Heart right ventricle (tissue), 16 donors: ENCODE results near the gene XPNPEP1. TPM values are rescaled to one million over a fixed set of nuclear protein-coding genes. Genes with fewer than 3 reads are reported as not detected.
A peak's percentile ranks its signal among the peaks of the same experiment; 100 is the strongest.

Source experiments
- ATAC-seq, 8 donors: fragments of 200-7000 bp; cut with Tn5 transposase; one replicate each; pipeline ENCODE4 v1.9.1; 2020; ENCODE audit warnings: mild to moderate bottlenecking in 8 of 8, moderate library complexity in 8 of 8, moderate number of reproducible peaks in 1 of 8
- DNase-seq, 2 donors: peaks; one replicate each; pipeline ENCODE4 v3.0.0-alpha.2; 2020
- H3K27ac ChIP-seq, 10 donors: fragments of 200-600 bp; sonication (generic) in 2 of 10; one replicate each; pipeline versions ENCODE4 v1.5.0 to v1.8.0; 2020 to 2022; ENCODE audit warnings: mild to moderate bottlenecking in 3 of 10
- H3K27me3 ChIP-seq, 7 donors: fragments of 200-600 bp; one replicate each; pipeline ENCODE4 v1.8.0; 2021 to 2022; ENCODE audit warnings: mild to moderate bottlenecking in 2 of 7
- H3K36me3 ChIP-seq, 9 donors: fragments of 200-600 bp; sonication (generic) in 1 of 9; one replicate each; pipeline versions ENCODE4 v1.5.0 to v1.8.0; 2020 to 2022; ENCODE audit warnings: mild to moderate bottlenecking in 2 of 9
- H3K4me1 ChIP-seq, 9 donors: fragments of 200-600 bp; sonication (generic) in 1 of 9; one replicate each; pipeline versions ENCODE4 v1.5.0 to v1.8.0; 2020 to 2022; ENCODE audit warnings: mild to moderate bottlenecking in 4 of 9
- H3K4me3 ChIP-seq, 10 donors: fragments of 200-600 bp; sonication (generic) in 2 of 10; one replicate each; pipeline versions ENCODE4 v1.5.0 to v1.8.0; 2020 to 2022; ENCODE audit warnings: mild to moderate bottlenecking in 7 of 10, moderate library complexity in 2 of 10
- H3K9me3 ChIP-seq, 11 donors: fragments of 200-600 bp in 10 of 11; sonication (generic) in 2 of 11; one replicate each; pipeline versions ENCODE4 v1.5.0 to v1.8.0; 2013 to 2022; ENCODE audit warnings: mild to moderate bottlenecking in 2 of 11, control low read depth in 1 of 11, moderate library complexity in 1 of 11
- CTCF ChIP-seq, 9 donors: fragments of 200-600 bp; sonication (generic) in 2 of 9; IDR thresholded peaks; one replicate each; pipeline versions ENCODE4 v1.5.0 to v1.8.0; 2021 to 2022; ENCODE audit warnings: antibody characterized with exemption in 9 of 9, mild to moderate bottlenecking in 5 of 9, moderate library complexity in 1 of 9
- WGBS, 2 donors: extraction: QIAGEN DNeasy Blood & Tissue Kit; methylation state at CpG; one replicate each; pipeline ENCODE4 v1.1.7; 2013; ENCODE audit warnings: inconsistent platforms in 1 of 2; 5-methylcytosine and 5-hydroxymethylcytosine counted together
- intact Hi-C, 10 donors: fragments of 100-400 bp; cut with DNase I; formaldehyde crosslinking; loops; one replicate each; pipeline versions ENCODE4 v1.11.1 to v1.14.2; 2022
- polyA plus RNA-seq, 2 donors: library from polyadenylated mRNA; stranded (reverse); fragments of 200-250 nt; gene quantifications; one replicate each; pipeline ENCODE4 v1.2.3, GENCODE V29; 2013
- total RNA-seq, 10 donors: library from RNA; stranded (reverse); fragmentation: NEBNext Ultra II Directional in 3 of 10; extraction: Animal tissue kit (Norgen Biotek cat#: 25700) in 3 of 10; gene quantifications; one replicate each; pipeline versions ENCODE4 v1.2.1 to v1.2.4, GENCODE V29; 2021 to 2023
- donor health status: Arrhythmogenic right ventricular cardiomyopathy.
- donor health status: ischemic (EF 13 %, LVEDD 7.1; RV severe dilation, severe dysfunction).
- donor health status: healthy with polysubstance abuse.
- donor health status: DM: no; HTN: yes; CAD: no.
- donor health status: DM: no; HTN: no; CAD: no.
- donor health status: ischemic (EF 25% LVEDD 6.9; RV normal size, moderate dysfunction).
- donor health status: ischemic (EF 25% LVEDD 5.7; RV mildly dilated, moderate dysfunction).
- donor health status: healthy.
- donor health status: DM: yes; HTN: yes; CAD: no.
- donor health status: Ischemic cardiomyopathy.
- donor health status: ischemic (EF 35%, LVEDD 5.7; RV mildly dilated, moderate dysfunction).
- donor health status: nonischemic (EF 11% LVEDD 7.7; RV severe dilation, severe dysfunction).
- donor health status: DM: yes; HTN: yes; CAD: no.
- donor health status: PGD.
- donor health status: ischemic (EF 29% LVEDD 5.4; RV normal size, mild dysfunction).
- donor health status: nonischemic (EF 23%, LVEDD 6.1; RV moderate dilation, normal function).

The XPNPEP1 gene
- total and polyA plus RNA-seq, 12 donors, result 15.9 to 51.6 (median 42.4) TPM

GRCh38 chr10:109875828-109876821 is 47.2 kb downstream of the XPNPEP1 start:
- WGBS, 2 donors, result 82 to 88% methylated on average over 8 of the region's 8 CpGs
- Histone ChIP-seq H3K9me3 (no peaks in the 10 kb centered on the region), H3K4me3 (no peak overlapping the region), H3K27me3 (no peaks in the 10 kb centered on the region), H3K27ac (peak overlapping the region in 7 of 10 donors; percentile 34 to 78 (median 56)), H3K4me1 (peaks cover 0 to 12% (median 0%) of the 10 kb centered on the region in 9 donors), H3K36me3 (peaks cover 0 to 100% (median 55%) of the 10 kb centered on the region in 9 donors)
- ATAC-seq (peak in 2 of 8 donors; percentile 25 to 43), DNase-seq (no peak)
- TF ChIP-seq CTCF (IDR thresholded peaks at IDR 0.05), result no peak
- intact Hi-C loops, result no loop called here

- DNase-seq, result no peak
- peaks cover 0 to 9% (median 0%) of the 10 kb centered on the region in 9 donors for H3K4me1 ChIP-seq
- no peak overlapping the region for H3K4me3 ChIP-seq
- intact Hi-C loops, result no loop called here
- no peaks in the 10 kb centered on the region for H3K9me3 ChIP-seq
- ATAC-seq, result peak; percentile 48 to 84 (median 78)
- TF ChIP-seq CTCF (IDR thresholded peaks at IDR 0.05), result no peak
- peak overlapping the region in 5 of 10 donors; percentile 52 to 78 (median 60) for H3K27ac ChIP-seq
- 78% methylated on average over 7 of the region's 7 CpGs for WGBS, 2 donors
- H3K36me3 ChIP-seq, result peaks cover 0 to 100% (median 50%) of the 10 kb centered on the region in 9 donors
- no peaks in the 10 kb centered on the region for H3K27me3 ChIP-seq
Observed at GRCh38 chr10:109875151-109875568, 48.2 kb downstream of the XPNPEP1 start.

- Histone ChIP-seq H3K27ac (no peak overlapping the region), H3K4me3 (no peak overlapping the region), H3K4me1 (peaks cover 0 to 17% (median 6%) of the 10 kb centered on the region in 9 donors), H3K9me3 (no peaks in the 10 kb centered on the region), H3K36me3 (peaks cover 0 to 100% (median 54%) of the 10 kb centered on the region in 9 donors), H3K27me3 (no peaks in the 10 kb centered on the region)
- intact Hi-C loops, result no loop called here
- DNase-seq, result no peak
- ATAC-seq, result no peak
- no peak for TF ChIP-seq CTCF (IDR thresholded peaks at IDR 0.05)
- WGBS, 2 donors, result 93 to 98% methylated on average over 4 of the region's 4 CpGs
Observed at GRCh38 chr10:109871476-109871875, 51.8 kb downstream of the XPNPEP1 start.

- Histone ChIP-seq H3K9me3 (peaks cover 0 to 21% (median 8%) of the 10 kb centered on the region in 11 donors), H3K36me3 (peaks cover 0 to 100% (median 65%) of the 10 kb centered on the region in 9 donors), H3K27me3 (no peaks in the 10 kb centered on the region), H3K4me1 (peaks cover 0 to 12% (median 6%) of the 10 kb centered on the region in 9 donors), H3K4me3 (no peak overlapping the region), H3K27ac (peak overlapping the region in 1 of 10 donors; percentile 2)
- WGBS, 2 donors, result 78 to 83% methylated on average over 4 of the region's 4 CpGs
- DNase-seq (no peak), ATAC-seq (peak in 2 of 8 donors; percentile 6 to 20)
- no peak for TF ChIP-seq CTCF (IDR thresholded peaks at IDR 0.05)
- intact Hi-C loops, result no loop called here
Observed at GRCh38 chr10:109866995-109867635, 56.2 kb downstream of the XPNPEP1 start.
